CD4-positive, alpha-beta T cell treated with Interleukin-17A for 4 hours (primary cell): ENCODE data around the gene BFSP1.

Experiments
- DNase-seq: peaks from one replicate; pipeline ENCODE4 v3.0.0-alpha.2; 2020; ENCODE audit warnings: mixed read lengths

Gene BFSP1

GRCh38 chr20:17519606-17520285 lies 11.4 kb downstream of the BFSP1 start:
- DNase-seq: no peak

DNA sequence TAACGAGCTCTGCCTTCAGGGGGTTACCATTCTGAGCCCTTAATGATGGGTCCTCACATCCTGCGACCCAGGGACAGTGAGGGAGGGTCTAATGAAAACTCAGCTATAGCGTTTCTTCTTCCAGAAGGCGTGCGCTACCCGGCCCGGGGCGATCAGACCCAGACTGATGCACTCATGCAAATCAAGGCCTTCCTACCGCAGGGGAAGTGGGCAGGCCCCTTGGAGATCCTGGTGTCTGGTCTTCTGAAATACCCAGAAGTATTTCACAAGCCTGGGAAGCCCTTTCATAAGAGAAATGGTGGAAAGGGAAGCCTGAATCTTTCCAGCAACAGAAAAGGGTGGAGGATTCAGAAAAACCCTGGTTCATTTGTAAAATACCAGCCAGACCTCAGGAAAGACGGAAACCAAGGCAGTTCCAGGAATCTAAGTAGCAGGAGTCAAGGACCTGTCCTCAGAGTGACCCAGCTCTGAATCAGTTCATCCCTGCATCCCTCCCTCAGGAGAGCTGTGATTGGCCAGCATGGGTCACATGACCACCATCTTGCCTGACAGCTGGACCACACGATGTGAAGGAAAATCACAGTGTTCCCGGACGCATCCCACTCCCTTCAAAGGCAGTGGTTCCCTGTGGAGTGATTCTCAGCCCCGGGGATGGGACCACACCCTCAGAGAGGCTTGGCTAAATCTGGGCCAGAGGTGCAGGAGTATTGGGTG lies 12.7 kb downstream of the BFSP1 start:
- no peak for DNase-seq

GRCh38 chr20:17515053-17515452 lies 16.1 kb downstream of the BFSP1 start:
- no peak for DNase-seq

DNA sequence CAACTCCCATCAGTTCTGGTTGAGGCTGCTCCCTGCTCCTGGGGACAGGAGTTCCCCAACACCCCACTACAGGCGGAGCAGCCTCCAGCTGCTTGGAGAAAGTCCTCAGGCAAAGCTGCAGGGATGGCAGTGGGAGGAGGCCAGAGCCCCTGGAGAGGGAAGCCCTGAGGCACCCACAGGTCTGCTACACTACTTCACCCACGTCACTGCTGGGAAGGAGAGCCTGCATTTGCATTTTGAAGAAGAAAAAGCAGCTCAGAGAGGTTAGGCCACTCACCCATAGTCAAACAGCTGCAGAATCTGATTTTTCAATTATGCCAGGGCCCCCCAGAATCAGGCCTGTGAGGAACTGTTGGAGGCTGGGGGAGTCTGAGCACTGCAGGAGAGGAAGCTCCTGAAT lies 17.2 kb downstream of the BFSP1 start:
- DNase-seq: no peak

DNA sequence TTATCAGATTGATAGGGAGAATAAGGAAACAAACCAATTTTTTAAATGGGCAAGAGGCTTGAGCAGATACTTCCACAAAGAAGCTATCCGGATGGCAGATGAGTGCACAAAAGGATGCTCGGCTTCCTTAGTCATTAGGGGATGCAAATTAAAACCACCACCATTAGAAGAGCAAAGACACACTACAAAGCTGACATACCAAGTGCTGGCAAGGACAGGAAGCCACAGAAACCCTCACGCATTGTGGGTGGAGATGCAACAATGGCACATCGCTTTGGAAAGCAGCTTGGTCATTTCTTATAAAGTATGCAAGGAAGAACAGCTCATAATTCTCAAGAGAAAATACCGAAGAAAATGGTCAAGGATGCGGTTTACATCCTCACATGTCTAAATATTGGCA lies 19.8 kb downstream of the BFSP1 start:
- DNase-seq: no peak

DNA sequence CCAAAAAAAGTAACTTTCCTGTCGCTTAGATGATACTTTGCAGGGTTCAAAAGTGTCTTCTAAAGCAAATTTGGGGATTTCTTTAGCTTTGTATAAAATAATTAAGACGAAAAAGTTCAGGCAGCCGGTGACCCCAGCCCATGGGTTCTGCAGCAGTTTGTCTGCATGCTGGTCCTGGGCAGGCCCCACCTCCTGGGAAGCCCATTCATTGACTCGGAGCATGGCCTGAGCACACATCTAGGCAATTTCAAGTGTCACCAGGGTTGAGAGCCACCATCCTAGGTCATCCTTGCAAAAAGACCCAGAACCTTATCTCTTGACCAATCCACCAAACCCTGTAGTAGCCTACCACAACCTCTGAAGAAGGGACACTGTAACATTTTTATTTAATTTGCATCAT lies 20.6 kb downstream of the BFSP1 start:
- no peak for DNase-seq

- no peak for DNase-seq
These were observed 22.4 kb downstream of the BFSP1 start for GRCh38 chr20:17508756-17509155.

- DNase-seq: no peak
These were observed 23.6 kb downstream of the BFSP1 start for GRCh38 chr20:17507531-17507930.

- DNase-seq: no peak
These were observed 24.1 kb downstream of the BFSP1 start for GRCh38 chr20:17507032-17507431.

DNA sequence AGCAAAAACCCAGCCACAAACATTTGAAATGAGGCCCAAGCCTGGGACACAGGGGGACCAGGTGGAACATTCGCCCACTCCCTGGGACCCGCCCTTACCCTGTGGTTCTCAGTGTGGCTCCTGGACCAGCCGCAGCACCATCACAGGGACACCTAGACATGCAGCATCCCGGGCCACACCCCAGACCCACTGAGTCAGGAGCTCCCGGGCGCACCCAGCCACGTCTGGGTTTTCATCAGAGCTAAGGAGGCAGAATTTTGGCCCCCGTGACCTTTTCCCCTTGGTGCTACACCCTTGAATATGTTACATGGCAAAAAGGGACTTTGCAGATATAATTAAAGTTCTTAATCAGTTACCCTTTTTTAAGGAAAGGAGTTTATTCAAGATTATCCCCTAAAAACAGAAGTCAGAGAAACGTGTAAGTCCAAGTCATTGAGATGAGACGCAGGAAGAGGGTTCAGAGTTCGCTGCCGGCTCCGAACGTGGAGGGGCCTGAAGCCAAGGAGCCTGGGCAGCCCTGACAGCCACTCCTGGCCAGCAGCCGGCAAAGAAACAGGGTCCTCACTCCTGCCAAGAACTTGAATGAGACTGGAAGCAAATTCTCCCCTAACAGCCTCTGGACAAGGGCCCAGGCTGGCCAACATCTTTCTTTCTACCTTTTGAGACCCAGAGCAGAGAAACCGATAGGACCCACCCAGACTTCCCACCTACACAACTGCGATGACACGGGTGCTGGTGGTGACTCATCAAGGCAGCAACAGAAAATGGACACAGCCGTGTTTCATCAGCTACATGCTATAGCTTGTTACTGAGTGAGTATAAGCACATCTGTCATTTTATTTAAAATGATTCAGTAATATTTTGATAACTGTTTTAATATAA lies 25.3 kb downstream of the BFSP1 start:
- DNase-seq: peak; percentile 46

- DNase-seq: peak; percentile 59
These were observed 26.1 kb downstream of the BFSP1 start for GRCh38 chr20:17504898-17505635.

DNA sequence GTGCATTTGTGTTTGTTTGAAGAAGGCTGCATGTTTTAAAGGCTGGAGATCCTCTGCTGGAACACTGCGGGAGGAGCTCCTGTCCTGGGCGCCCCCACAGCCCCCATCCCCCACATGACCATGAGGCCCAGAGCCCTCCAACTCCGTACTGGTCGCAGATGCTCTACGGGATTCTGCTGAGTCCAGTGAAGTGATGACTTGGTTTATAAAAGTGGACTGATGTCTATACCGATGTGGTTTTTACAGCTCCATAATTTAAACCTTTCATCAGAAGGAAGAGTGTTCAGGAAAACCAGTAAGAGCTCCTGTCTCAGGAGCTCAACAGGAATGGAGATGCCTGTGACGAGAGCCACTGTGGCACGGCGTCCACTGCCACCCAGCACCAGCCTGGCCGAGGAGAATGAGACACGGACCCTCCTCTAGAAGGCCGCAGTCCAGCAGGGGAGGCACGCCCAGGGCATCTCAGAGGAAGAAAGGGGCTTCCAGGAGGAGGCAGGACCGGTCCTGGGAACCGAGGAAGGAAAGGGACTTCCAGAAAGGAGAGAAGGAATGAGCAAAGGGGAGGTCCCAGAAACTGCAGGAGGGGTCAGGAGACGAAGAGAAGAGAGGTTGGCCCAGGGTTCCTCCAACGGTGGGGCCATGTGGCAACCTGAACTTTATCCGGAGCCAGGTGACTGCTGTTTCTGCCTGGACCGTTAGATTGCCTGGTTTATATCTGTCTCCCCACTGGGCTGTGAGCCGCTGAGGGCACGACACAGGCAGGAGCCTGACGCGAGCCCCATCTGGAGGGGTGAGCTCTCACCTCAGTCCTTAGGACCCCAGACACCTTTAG lies 26.9 kb downstream of the BFSP1 start:
- peak; percentile 32 for DNase-seq

- no peak for DNase-seq
These were observed 27.7 kb downstream of the BFSP1 start for GRCh38 chr20:17503301-17504065.

DNA sequence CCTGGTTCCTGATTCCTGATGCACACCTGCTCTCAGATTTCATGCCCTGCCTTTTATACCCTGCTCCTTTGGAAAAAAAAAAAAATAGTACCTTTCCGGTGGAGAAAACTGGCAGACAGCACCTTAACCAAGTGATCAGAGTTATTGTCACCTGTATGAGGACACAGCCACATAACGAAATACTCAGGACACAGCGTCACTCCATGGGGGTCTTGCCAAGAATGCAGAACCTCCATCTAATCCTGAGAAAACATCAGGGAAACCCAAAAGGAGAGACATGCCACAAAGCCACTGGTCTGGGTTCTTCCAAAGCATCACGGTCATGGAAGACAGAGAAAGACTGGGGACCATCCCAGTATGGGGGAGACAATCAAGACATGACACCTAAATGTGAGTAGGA lies 29.1 kb downstream of the BFSP1 start:
- no peak for DNase-seq

DNA sequence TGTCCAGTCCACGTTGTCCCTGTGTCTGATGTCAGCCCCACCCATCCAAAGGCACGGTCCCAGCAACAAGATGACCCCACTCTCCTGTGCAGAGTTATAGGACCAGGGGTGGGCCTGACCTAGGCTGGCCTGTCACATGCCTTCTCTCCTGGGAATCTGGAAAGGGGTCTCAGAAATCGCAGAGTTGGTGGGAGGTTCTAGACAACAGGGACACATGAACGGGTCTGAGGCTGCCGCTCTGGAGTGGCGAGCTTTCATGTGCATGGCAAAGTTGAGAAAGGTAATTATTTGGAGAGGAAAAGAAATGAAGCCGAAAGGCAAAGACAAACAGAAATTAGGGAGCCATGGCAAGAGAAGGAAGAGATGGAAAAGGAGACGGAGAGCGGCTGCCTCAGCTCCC lies 29.5 kb downstream of the BFSP1 start:
- no peak for DNase-seq

GRCh38 chr20:17500826-17501225 lies 30.4 kb downstream of the BFSP1 start:
- DNase-seq: no peak

- no peak for DNase-seq
These were observed 30.9 kb downstream of the BFSP1 start for GRCh38 chr20:17500271-17500670.

- no peak for DNase-seq
These were observed 32.1 kb downstream of the BFSP1 start for GRCh38 chr20:17499041-17499440.

GRCh38 chr20:17498641-17499040 lies 32.5 kb downstream of the BFSP1 start:
- DNase-seq: no peak

GRCh38 chr20:17497821-17498580 lies 33.2 kb downstream of the BFSP1 start:
- DNase-seq: no peak
